K562 (cell line): ENCODE results near the gene WDR18. TPM values are rescaled to one million over a fixed set of nuclear protein-coding genes. Genes with fewer than 3 reads are reported as not detected.

Experiments used
- ATAC-seq: fragments of 200-7000 bp; cut with Tn5 transposase; 3 replicates; pipeline ENCODE4 v1.9.1; 2020; ENCODE audit warnings: moderate library complexity
- BruUV-seq: library from RNA; stranded (reverse); fragments of 400-500 nt; replicated peaks from 2 replicates; lab custom pipeline; 2021; lab: Mats Ljungman, UMichigan
- CTCF ChIA-PET: fragments of 300-600 bp; formaldehyde crosslinking; extraction: SDS; loops from one replicate; lab custom pipeline; 2021; ENCODE audit warnings: low intra/inter-chr PET ratio; lab: Yijun Ruan, JAX
- POLR2A ChIA-PET: fragments of 300-600, 350-650 bp; sonication (Branson Sonifier 250); formaldehyde crosslinking; extraction: SDS; loops from one replicate; lab custom pipeline; 2021; ENCODE audit warnings: antibody characterized with exemption, inconsistent platforms; lab: Yijun Ruan, JAX
- DNase-seq, 4 experiments: peaks; one replicate each; pipeline versions ENCODE4 v3.0.0 to v3.0.0-alpha.2; 2011 to 2018; ENCODE audit warnings: low spot score in 3 of 4, mixed read lengths in 3 of 4; ENCODE audit errors: extremely low read depth in 1 of 4
- FAIRE-seq: peaks from 2 replicates; lab custom pipeline; 2011; peaks lifted over from hg19 to GRCh38; lab: Jason Lieb, UNC
- H2AFZ ChIP-seq: 2 replicates; pipeline ENCODE4 v1.6.0; 2011; ENCODE audit warnings: low read depth, low read length, control low read depth, inconsistent platforms
- H3K27ac ChIP-seq: fragments of 200-600 bp; 3 replicates; pipeline ENCODE4 v1.8.0; 2011; ENCODE audit warnings: low read depth, mild to moderate bottlenecking, control low read depth, inconsistent platforms, low read length, moderate library complexity, mixed read lengths; ENCODE audit errors: extremely low read depth
- H3K27me3 ChIP-seq, 2 experiments: fragments of 300-600 bp in 1 of 2; 2 replicates in 1 of 2; 3 replicates in 1 of 2; pipeline versions ENCODE4 v1.6.0 to v1.8.0; 2011; ENCODE audit warnings: inconsistent platforms in 2 of 2, low read length in 2 of 2, mild to moderate bottlenecking in 1 of 2, mixed read lengths in 1 of 2, moderate library complexity in 1 of 2; ENCODE audit not compliant: control insufficient read depth in 2 of 2, insufficient read depth in 2 of 2
- H3K36me3 ChIP-seq: fragments of 300-600 bp; 3 replicates; pipeline ENCODE4 v1.8.0; 2011; ENCODE audit warnings: mild to moderate bottlenecking, low read length, inconsistent platforms; ENCODE audit not compliant: control insufficient read depth, insufficient read depth
- H3K4me1 ChIP-seq, 2 experiments: fragments of 200-600 bp in 1 of 2; replicated peaks in 1 of 2; 2 replicates in 1 of 2; 3 replicates in 1 of 2; pipeline versions ENCODE4 v1.5.1 to v1.8.0; 2011; ENCODE audit warnings: inconsistent platforms in 2 of 2, low read length in 2 of 2, mild to moderate bottlenecking in 1 of 2, mixed read lengths in 1 of 2, moderate library complexity in 1 of 2; ENCODE audit not compliant: control insufficient read depth in 2 of 2, insufficient read depth in 2 of 2
- H3K4me2 ChIP-seq: 2 replicates; pipeline ENCODE4 v1.6.1; 2011; ENCODE audit warnings: low read length, control low read depth, inconsistent platforms, mixed read lengths; ENCODE audit not compliant: insufficient read depth
- H3K4me3 ChIP-seq: fragments of 200-600 bp; sonication (generic), shearing (Covaris generic); 2 replicates; pipeline ENCODE4 v1.5.1; 2016; ENCODE audit warnings: control low read depth, inconsistent platforms
- H3K79me2 ChIP-seq: fragments of 200-600 bp; 3 replicates; pipeline ENCODE4 v1.8.0; 2011; ENCODE audit warnings: low read length, inconsistent platforms; ENCODE audit not compliant: control insufficient read depth, insufficient read depth
- H3K9ac ChIP-seq, 2 experiments: 2 replicates each; pipeline versions ENCODE4 v1.6.0 to v1.6.1; 2011; ENCODE audit warnings: low read depth in 2 of 2, low read length in 2 of 2, control low read depth in 1 of 2, inconsistent platforms in 1 of 2, mild to moderate bottlenecking in 1 of 2, mixed read lengths in 1 of 2; ENCODE audit not compliant: insufficient read depth in 1 of 2
- H3K9me1 ChIP-seq: one replicate; pipeline ENCODE4 v1.6.0; 2011; ENCODE audit warnings: inconsistent platforms, mild to moderate bottlenecking, low read length, moderate library complexity; ENCODE audit not compliant: control insufficient read depth, insufficient read depth
- H3K9me3 ChIP-seq: replicated peaks from 2 replicates; pipeline ENCODE4 v1.5.1; 2011; ENCODE audit warnings: low read depth, low read length, inconsistent platforms; ENCODE audit not compliant: control insufficient read depth, insufficient read depth
- H4K20me1 ChIP-seq: replicated peaks from 2 replicates; pipeline ENCODE4 v1.6.1; 2011; ENCODE audit warnings: low read length, inconsistent platforms, mixed read lengths; ENCODE audit not compliant: control insufficient read depth, insufficient read depth
- CCNT2 ChIP-seq: IDR thresholded peaks from 2 replicates; pipeline ENCODE4 v1.6.1; 2011; ENCODE audit warnings: borderline replicate concordance, low read depth, mild to moderate bottlenecking, moderate library complexity, mixed read lengths, low read length; ENCODE audit not compliant: insufficient read length; ENCODE audit errors: extremely low read depth
- CREBBP ChIP-seq: IDR thresholded peaks from one replicate; pipeline ENCODE4 v1.6.1; 2012; ENCODE audit warnings: low read depth, mild to moderate bottlenecking, control low read depth, inconsistent platforms, low read length
- CSDE1 ChIP-seq, 2 experiments: fragments of 450-650 bp; IDR thresholded peaks; 2 replicates each; pipeline ENCODE4 v1.6.1; 2016; ENCODE audit warnings: mild to moderate bottlenecking in 1 of 2
- CXXC5 ChIP-seq: fragments of 250-450 bp; sonication (Bioruptor Pico); IDR thresholded peaks from 2 replicates; pipeline ENCODE4 v1.8.0; 2022; ENCODE audit warnings: inconsistent platforms, mild to moderate bottlenecking, moderate library complexity
- KDM1A ChIP-seq, 2 experiments: fragments of 450-650 bp; IDR thresholded peaks; 2 replicates each; pipeline ENCODE4 v1.6.1; 2016; ENCODE audit warnings: mild to moderate bottlenecking in 2 of 2
- POLR2AphosphoS5 ChIP-seq: IDR thresholded peaks from 2 replicates; pipeline ENCODE4 v1.6.1; 2011; ENCODE audit warnings: mild to moderate bottlenecking, low read depth, low read length, moderate library complexity; ENCODE audit not compliant: control insufficient read depth, insufficient read depth
- RBFOX2 ChIP-seq: fragments of 200-400 bp; formaldehyde crosslinking; IDR thresholded peaks from 2 replicates; pipeline ENCODE4 v1.6.1; 2017; ENCODE audit warnings: low read depth, mild to moderate bottlenecking, low read length, moderate library complexity
- RBM25 ChIP-seq: fragments of 200-400 bp; formaldehyde crosslinking; IDR thresholded peaks from 2 replicates; pipeline ENCODE4 v1.6.1; 2018; ENCODE audit warnings: low read length, low read depth, moderate library complexity; ENCODE audit not compliant: severe bottlenecking
- RCOR1 ChIP-seq, 2 experiments: IDR thresholded peaks; 2 replicates each; pipeline ENCODE4 v1.6.1; 2012; ENCODE audit warnings: low read depth in 2 of 2, low read length in 2 of 2, borderline replicate concordance in 1 of 2, improper control_type of control experiment in 1 of 2
- SMC3 ChIP-seq: conservative IDR thresholded peaks from 2 replicates; pipeline ENCODE4 v1.6.1; 2011; ENCODE audit warnings: low read depth, low read length, improper control_type of control experiment; ENCODE audit not compliant: insufficient read depth
- ZFP36 ChIP-seq: fragments of 150-350 bp; IDR thresholded peaks from 2 replicates; pipeline ENCODE4 v1.6.1; 2018; ENCODE audit warnings: low read length, low read depth; ENCODE audit not compliant: partially characterized antibody
- ZNF583 ChIP-seq: fragments of 250-450 bp; sonication (Bioruptor Pico); IDR thresholded peaks from 2 replicates; pipeline ENCODE4 v1.4.0; 2020
- WGBS: fragments of 100-300 bp; shearing (Covaris generic); methylation state at CpG from one replicate; pipeline ENCODE4 v1.1.6; 2016; ENCODE audit warnings: low coverage, mixed read lengths; ENCODE audit not compliant: insufficient coverage; ENCODE audit errors: missing lambda C conversion rate; 5-methylcytosine and 5-hydroxymethylcytosine counted together
- in situ Hi-C: fragments of 300-500 bp; cut with MboI; formaldehyde crosslinking; loops from 4 replicates; pipeline ENCODE4 v1.15.0; 2018; ENCODE audit warnings: inconsistent platforms, mixed read lengths
- intact Hi-C: fragments of 100-400 bp; cut with micrococcal nuclease; formaldehyde crosslinking; loops from 2 replicates; pipeline ENCODE4 v1.14.2; 2022
- polyA plus RNA-seq, 8 experiments: library from polyadenylated mRNA; depleted of rRNA in 4 of 8; stranded (reverse) in 5 of 8; unstranded in 3 of 8; fragments of >200 nt; fragmentation: Nextera tagmentation in 2 of 8; fragmentation: Illumina TruSeq in 1 of 8; extraction: Ambion mirVana in 2 of 8; extraction: Trizol in 1 of 8; gene quantifications; 2 replicates each; pipeline versions ENCODE4 v1.2.1 to v1.2.3, GENCODE V29; 2011 to 2014; ENCODE audit warnings: inconsistent platforms in 1 of 8, missing spikeins in 1 of 8
- total RNA-seq, 7 experiments: library from RNA; depleted of rRNA in 6 of 7; stranded (reverse); fragments of >200 nt in 6 of 7; fragmentation: Illumina TruSeq in 2 of 7; extraction: Trizol in 2 of 7; gene quantifications; 2 replicates each; pipeline versions ENCODE4 v1.2.1 to v1.2.3, GENCODE V29; 2011 to 2021; ENCODE audit warnings: low replicate concordance in 1 of 7
- TF ChIP-seq, protein P1 (sequence below): sonication (generic); formaldehyde crosslinking; IDR thresholded peaks from 2 replicates; pipeline ENCODE4 v1.8.1; 2023; ENCODE audit warnings: mild to moderate bottlenecking, missing genetic modification reagents
- TF ChIP-seq, protein P2 (sequence below): sonication (generic); formaldehyde crosslinking; IDR thresholded peaks from 2 replicates; pipeline ENCODE4 v1.9.0; 2022; ENCODE audit warnings: mild to moderate bottlenecking, missing genetic modification reagents
- TF ChIP-seq, protein P3 (sequence below): fragments of 250-450 bp; sonication (Bioruptor Pico); IDR thresholded peaks from 2 replicates; pipeline ENCODE4 v1.6.1; 2021; ENCODE audit warnings: mild to moderate bottlenecking
- TF ChIP-seq, protein P4 (sequence below): sonication (generic); IDR thresholded peaks from 2 replicates; pipeline ENCODE4 v1.6.1; 2016
- TF ChIP-seq, protein P5 (sequence below): sonication (generic); formaldehyde crosslinking; IDR thresholded peaks from 2 replicates; pipeline ENCODE4 v1.9.0; 2022; ENCODE audit warnings: mild to moderate bottlenecking, missing genetic modification reagents

WDR18 gene
- total and polyA plus RNA-seq, 9 of the 15 experiments (the other 6 are each of a cell fraction or from before 2014, with no cell fraction given): 0.65 to 181 (median 30.1) TPM

DNA sequence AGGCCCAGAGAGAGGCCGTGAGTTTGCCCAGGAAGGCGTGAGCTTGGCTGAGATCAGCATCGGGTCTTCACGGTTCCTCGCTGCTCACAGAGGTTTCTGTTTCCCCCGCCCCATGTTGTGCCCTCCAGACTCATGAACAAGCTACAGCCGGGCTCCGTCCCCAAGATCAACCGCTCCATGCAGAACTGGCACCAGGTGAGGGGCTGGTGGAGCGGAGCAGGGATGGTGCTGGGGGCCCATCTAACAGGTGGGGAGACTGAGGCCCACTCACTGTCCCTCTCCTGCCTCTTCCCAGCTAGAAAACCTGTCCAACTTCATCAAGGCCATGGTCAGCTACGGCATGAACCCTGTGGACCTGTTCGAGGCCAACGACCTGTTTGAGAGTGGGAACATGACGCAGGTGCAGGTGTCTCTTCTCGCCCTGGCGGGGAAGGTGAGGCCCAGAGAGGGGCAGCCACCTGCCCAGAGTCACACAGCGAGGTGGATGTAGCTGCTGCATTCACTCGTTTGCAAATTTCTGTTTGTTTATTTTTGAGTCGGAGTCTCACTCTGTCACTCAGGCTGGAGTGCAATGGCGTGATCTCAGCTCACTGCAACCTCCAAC, 48.2 kb downstream of the WDR18 start:
- no peak for DNase-seq
- H3K9ac ChIP-seq: peak overlapping the region in 1 of 2 experiments; percentile 20; a peak in 1 of 4 replicates
- no peaks in the 10 kb centered on the region for H3K9me3 ChIP-seq
- ChIA-PET CTCF (no interaction called here), POLR2A (interaction anchor here (1.3 to 8.5 kb wide), 2 partner anchors 8 to 13 kb away, joined by 3 to 176 read pairs; partner anchors contain the start of gene ABCA7)
- no peak for FAIRE-seq
- in situ Hi-C loops (no loop called here), intact Hi-C loops (no loop called here)
- 88% methylated on average over 19 of the region's 20 CpGs for WGBS
- no peaks in the 10 kb centered on the region for H3K9me1 ChIP-seq
- H3K4me2 ChIP-seq: no peak overlapping the region
- peaks cover 47% of the 10 kb centered on the region for H3K36me3 ChIP-seq
- H3K79me2 ChIP-seq: peaks cover 33% of the 10 kb centered on the region
- H3K4me1 ChIP-seq: peaks cover 14 to 56% of the 10 kb centered on the region in 2 experiments
- H3K4me3 ChIP-seq: no peak overlapping the region
- H3K27ac ChIP-seq: no peak overlapping the region
- no peak for ATAC-seq
- H2AFZ ChIP-seq: no peak overlapping the region
- no peaks in the 10 kb centered on the region for H4K20me1 ChIP-seq
- no peaks in the 10 kb centered on the region for H3K27me3 ChIP-seq
- no TSS peak for BruUV-seq
- TF ChIP-seq RCOR1 (IDR thresholded peaks at IDR 0.05; ENCODE audit: borderline replicate concordance in 1 of 2, low read depth in 2 of 2, low read length in 2 of 2) (peak in 1 of 2 experiments; percentile 29; a peak in 1 of 4 replicates), CSDE1 (IDR thresholded peaks at IDR 0.05) (no peak), POLR2AphosphoS5 (no peak), RBM25 (peak; percentile 78), SMC3 (no peak), ZNF583 (CRISPR knock-in tag) (no peak), RBFOX2 (peak; percentile 47; the same call in 1 of the 2 replicates), CCNT2 (no peak), CXXC5 (no peak), ZFP36 (peak; percentile 67), CREBBP (no peak), KDM1A (IDR thresholded peaks at IDR 0.05) (peak; percentile 53 to 73; a peak in 3 of 4 replicates)
- TF ChIP-seq, protein P1, sequence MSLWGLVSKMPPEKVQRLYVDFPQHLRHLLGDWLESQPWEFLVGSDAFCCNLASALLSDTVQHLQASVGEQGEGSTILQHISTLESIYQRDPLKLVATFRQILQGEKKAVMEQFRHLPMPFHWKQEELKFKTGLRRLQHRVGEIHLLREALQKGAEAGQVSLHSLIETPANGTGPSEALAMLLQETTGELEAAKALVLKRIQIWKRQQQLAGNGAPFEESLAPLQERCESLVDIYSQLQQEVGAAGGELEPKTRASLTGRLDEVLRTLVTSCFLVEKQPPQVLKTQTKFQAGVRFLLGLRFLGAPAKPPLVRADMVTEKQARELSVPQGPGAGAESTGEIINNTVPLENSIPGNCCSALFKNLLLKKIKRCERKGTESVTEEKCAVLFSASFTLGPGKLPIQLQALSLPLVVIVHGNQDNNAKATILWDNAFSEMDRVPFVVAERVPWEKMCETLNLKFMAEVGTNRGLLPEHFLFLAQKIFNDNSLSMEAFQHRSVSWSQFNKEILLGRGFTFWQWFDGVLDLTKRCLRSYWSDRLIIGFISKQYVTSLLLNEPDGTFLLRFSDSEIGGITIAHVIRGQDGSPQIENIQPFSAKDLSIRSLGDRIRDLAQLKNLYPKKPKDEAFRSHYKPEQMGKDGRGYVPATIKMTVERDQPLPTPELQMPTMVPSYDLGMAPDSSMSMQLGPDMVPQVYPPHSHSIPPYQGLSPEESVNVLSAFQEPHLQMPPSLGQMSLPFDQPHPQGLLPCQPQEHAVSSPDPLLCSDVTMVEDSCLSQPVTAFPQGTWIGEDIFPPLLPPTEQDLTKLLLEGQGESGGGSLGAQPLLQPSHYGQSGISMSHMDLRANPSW (CRISPR knock-in tag): no peak
- TF ChIP-seq, protein P2, sequence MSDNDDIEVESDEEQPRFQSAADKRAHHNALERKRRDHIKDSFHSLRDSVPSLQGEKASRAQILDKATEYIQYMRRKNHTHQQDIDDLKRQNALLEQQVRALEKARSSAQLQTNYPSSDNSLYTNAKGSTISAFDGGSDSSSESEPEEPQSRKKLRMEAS (CRISPR knock-in tag): no peak
- TF ChIP-seq, protein P3, sequence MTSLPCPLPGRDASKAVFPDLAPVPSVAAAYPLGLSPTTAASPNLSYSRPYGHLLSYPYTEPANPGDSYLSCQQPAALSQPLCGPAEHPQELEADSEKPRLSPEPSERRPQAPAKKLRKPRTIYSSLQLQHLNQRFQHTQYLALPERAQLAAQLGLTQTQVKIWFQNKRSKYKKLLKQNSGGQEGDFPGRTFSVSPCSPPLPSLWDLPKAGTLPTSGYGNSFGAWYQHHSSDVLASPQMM (CRISPR knock-in tag): no peak
- TF ChIP-seq, protein P4, sequence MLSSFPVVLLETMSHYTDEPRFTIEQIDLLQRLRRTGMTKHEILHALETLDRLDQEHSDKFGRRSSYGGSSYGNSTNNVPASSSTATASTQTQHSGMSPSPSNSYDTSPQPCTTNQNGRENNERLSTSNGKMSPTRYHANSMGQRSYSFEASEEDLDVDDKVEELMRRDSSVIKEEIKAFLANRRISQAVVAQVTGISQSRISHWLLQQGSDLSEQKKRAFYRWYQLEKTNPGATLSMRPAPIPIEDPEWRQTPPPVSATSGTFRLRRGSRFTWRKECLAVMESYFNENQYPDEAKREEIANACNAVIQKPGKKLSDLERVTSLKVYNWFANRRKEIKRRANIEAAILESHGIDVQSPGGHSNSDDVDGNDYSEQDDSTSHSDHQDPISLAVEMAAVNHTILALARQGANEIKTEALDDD: no peak
- TF ChIP-seq, protein P5, sequence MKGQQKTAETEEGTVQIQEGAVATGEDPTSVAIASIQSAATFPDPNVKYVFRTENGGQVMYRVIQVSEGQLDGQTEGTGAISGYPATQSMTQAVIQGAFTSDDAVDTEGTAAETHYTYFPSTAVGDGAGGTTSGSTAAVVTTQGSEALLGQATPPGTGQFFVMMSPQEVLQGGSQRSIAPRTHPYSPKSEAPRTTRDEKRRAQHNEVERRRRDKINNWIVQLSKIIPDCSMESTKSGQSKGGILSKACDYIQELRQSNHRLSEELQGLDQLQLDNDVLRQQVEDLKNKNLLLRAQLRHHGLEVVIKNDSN: no peak
